HepG2 (cell line): ENCODE results near the gene TRIM27. TPM values are rescaled to one million over a fixed set of nuclear protein-coding genes. Genes with fewer than 3 reads are reported as not detected.
A peak's percentile ranks its signal among the peaks of the same experiment; 100 is the strongest.

ENCODE experiments used
- AHDC1 ChIP-seq: sonication (generic); formaldehyde crosslinking; IDR thresholded peaks from 2 replicates; pipeline ENCODE4 v1.5.1; 2020; ENCODE audit warnings: mild to moderate bottlenecking, missing genetic modification reagents, borderline replicate concordance
- CAMTA2 ChIP-seq: sonication (generic); formaldehyde crosslinking; IDR thresholded peaks from 2 replicates; pipeline ENCODE4 v1.4.0; 2020; ENCODE audit warnings: mild to moderate bottlenecking, missing genetic modification reagents, borderline replicate concordance
- CBX2 ChIP-seq, 2 experiments: fragments of 200-600 bp in 1 of 2; sonication (generic); formaldehyde crosslinking in 1 of 2; IDR thresholded peaks; 2 replicates each; pipeline versions ENCODE4 v1.7.0 to v1.8.1; 2018 to 2022; ENCODE audit warnings: low read depth in 2 of 2, low read length in 1 of 2, mild to moderate bottlenecking in 1 of 2, missing genetic modification reagents in 1 of 2
- ELF3 ChIP-seq: IDR thresholded peaks from 2 replicates; pipeline ENCODE4 v1.6.1; 2016; ENCODE audit warnings: missing genetic modification reagents, missing compliant biosample characterization
- FOXA3 ChIP-seq: IDR thresholded peaks from 2 replicates; pipeline ENCODE4 v1.6.1; 2016; ENCODE audit warnings: missing genetic modification reagents, missing compliant biosample characterization
- HMG20A ChIP-seq: IDR thresholded peaks from 2 replicates; pipeline ENCODE4 v1.6.1; 2016; ENCODE audit warnings: borderline replicate concordance
- ISL2 ChIP-seq: sonication (generic); formaldehyde crosslinking; IDR thresholded peaks from 2 replicates; pipeline ENCODE4 v1.5.0; 2020; ENCODE audit warnings: missing genetic modification reagents
- KLF11 ChIP-seq: IDR thresholded peaks from 2 replicates; pipeline ENCODE4 v1.6.1; 2016; ENCODE audit warnings: missing compliant biosample characterization
- KLF16 ChIP-seq, 2 experiments: sonication (generic) in 1 of 2; formaldehyde crosslinking in 1 of 2; IDR thresholded peaks; 2 replicates each; pipeline versions ENCODE4 v1.6.1 to v1.8.0; 2016 to 2023; ENCODE audit warnings: missing genetic modification reagents in 2 of 2, missing compliant biosample characterization in 1 of 2
- MAF1 ChIP-seq: sonication (generic); formaldehyde crosslinking; IDR thresholded peaks from 2 replicates; pipeline ENCODE4 v1.5.0; 2020; ENCODE audit warnings: missing genetic modification reagents, borderline replicate concordance
- MIER2 ChIP-seq: IDR thresholded peaks from 2 replicates; pipeline ENCODE4 v1.6.1; 2016; ENCODE audit warnings: missing biosample characterization, missing genetic modification reagents
- MIXL1 ChIP-seq: IDR thresholded peaks from 2 replicates; pipeline ENCODE4 v1.6.1; 2016
- NFKBIZ ChIP-seq: IDR thresholded peaks from 2 replicates; pipeline ENCODE4 v1.6.1; 2018; ENCODE audit warnings: missing genetic modification reagents, missing compliant biosample characterization
- PHF5A ChIP-seq: IDR thresholded peaks from one replicate; pipeline ENCODE4 v1.6.1; 2018; ENCODE audit warnings: low read depth, missing genetic modification reagents; ENCODE audit not compliant: unreplicated experiment
- REL ChIP-seq: sonication (generic); formaldehyde crosslinking; conservative IDR thresholded peaks from 2 replicates; pipeline ENCODE4 v1.8.0; 2022; ENCODE audit warnings: mild to moderate bottlenecking, missing genetic modification reagents, moderate library complexity
- SAP130 ChIP-seq: IDR thresholded peaks from 2 replicates; pipeline ENCODE4 v1.6.1; 2016; ENCODE audit warnings: low read depth
- TARDBP ChIP-seq: sonication (generic); formaldehyde crosslinking; IDR thresholded peaks from 2 replicates; pipeline ENCODE4 v1.8.0; 2022; ENCODE audit warnings: mild to moderate bottlenecking, missing genetic modification reagents
- TSC22D2 ChIP-seq: sonication (generic); formaldehyde crosslinking; IDR thresholded peaks from 2 replicates; pipeline ENCODE4 v1.5.1; 2020; ENCODE audit warnings: missing genetic modification reagents, mild to moderate bottlenecking, borderline replicate concordance
- ZBTB14 ChIP-seq: sonication (generic); formaldehyde crosslinking; IDR thresholded peaks from 2 replicates; pipeline ENCODE4 v1.4.0; 2020; ENCODE audit warnings: missing genetic modification reagents
- ZMYM4 ChIP-seq: sonication (generic); formaldehyde crosslinking; IDR thresholded peaks from 2 replicates; pipeline ENCODE4 v1.8.1; 2023; ENCODE audit warnings: mild to moderate bottlenecking, missing genetic modification reagents
- ZNF101 ChIP-seq: sonication (generic); formaldehyde crosslinking; IDR thresholded peaks from 2 replicates; pipeline ENCODE4 v1.4.0; 2020; ENCODE audit warnings: mild to moderate bottlenecking, low read depth, missing genetic modification reagents, borderline replicate concordance
- ZNF512B ChIP-seq: sonication (generic); formaldehyde crosslinking; IDR thresholded peaks from 2 replicates; pipeline ENCODE4 v1.5.1; 2020; ENCODE audit warnings: missing genetic modification reagents, mild to moderate bottlenecking, borderline replicate concordance
- polyA plus RNA-seq, 8 experiments: library from polyadenylated mRNA; depleted of rRNA in 3 of 8; stranded (reverse) in 7 of 8; unstranded in 1 of 8; fragments of >200 nt; fragmentation: Illumina TruSeq in 4 of 8; extraction: Trizol in 4 of 8; gene quantifications; 2 replicates each; pipeline versions ENCODE4 v1.2.1 to v1.2.3, GENCODE V29; 2011 to 2016; ENCODE audit warnings: low read depth in 4 of 8, missing spikeins in 1 of 8, mixed read lengths in 1 of 8; ENCODE audit not compliant: insufficient read depth in 1 of 8
- total RNA-seq, 5 experiments: library from RNA; depleted of rRNA; stranded (reverse); fragments of >200 nt; fragmentation: Illumina TruSeq; extraction: Trizol; gene quantifications; 2 replicates each; pipeline ENCODE4 v1.2.3, GENCODE V29; 2016; ENCODE audit warnings: low read depth in 1 of 5

The TRIM27 gene
- total and polyA plus RNA-seq, 2 of the 13 experiments (the other 11 are each of a cell fraction or from before 2014, with no cell fraction given), result 88.6 to 112 TPM

GRCh38 chr6:28944412-28944865, 20.7 kb upstream of the TRIM27 start (continued):
- 0 out of 2 replicates have a peak, but pooled peaks have one; percentile 87 for TF ChIP-seq ZNF512B (CRISPR knock-in tag)
- TF ChIP-seq CBX2 (IDR thresholded peaks at IDR 0.05; ENCODE audit: low read depth, low read length), result no peak
- no peak for TF ChIP-seq CBX2 (CRISPR knock-in tag; IDR thresholded peaks at IDR 0.05; ENCODE audit: low read depth)
- TF ChIP-seq MIER2 (CRISPR knock-in tag), result peak; percentile 58; the same call in 1 of the 2 replicates
- peak in 1 of 2 experiments; percentile 92; a peak in 2 of 4 replicates for TF ChIP-seq KLF16 (CRISPR knock-in tag; IDR thresholded peaks at IDR 0.05)
- TF ChIP-seq ZBTB14 (CRISPR knock-in tag), result no peak
- peak; percentile 87; the same call in 1 of the 2 replicates for TF ChIP-seq TSC22D2 (CRISPR knock-in tag)
- TF ChIP-seq ELF3 (CRISPR knock-in tag), result peak; percentile 80
- TF ChIP-seq MIXL1 (CRISPR knock-in tag), result peak; percentile 97
- 0 out of 2 replicates have a peak, but pooled peaks have one; percentile 44 for TF ChIP-seq AHDC1 (CRISPR knock-in tag)
- peak; percentile 28; the same call in 1 of the 2 replicates for TF ChIP-seq HMG20A
- peak; percentile 80 for TF ChIP-seq PHF5A
- TF ChIP-seq TARDBP (CRISPR knock-in tag), result peak; percentile 58; the same call in 1 of the 2 replicates
- TF ChIP-seq REL (CRISPR knock-in tag), result no peak
- 0 out of 2 replicates have a peak, but pooled peaks have one; percentile 10 for TF ChIP-seq ZNF101
- TF ChIP-seq NFKBIZ (CRISPR knock-in tag), result 0 out of 2 replicates have a peak, but pooled peaks have one; percentile 85
- TF ChIP-seq SAP130 (CRISPR knock-in tag), result peak; percentile 63
- peak; percentile 37; the same call in 1 of the 2 replicates for TF ChIP-seq ISL2 (CRISPR knock-in tag)
- TF ChIP-seq FOXA3 (CRISPR knock-in tag), result peak; percentile 77
- TF ChIP-seq ZMYM4 (CRISPR knock-in tag), result peak; percentile 63
- TF ChIP-seq CAMTA2 (CRISPR knock-in tag), result no peak
- 0 out of 2 replicates have a peak, but pooled peaks have one; percentile 53 for TF ChIP-seq KLF11
- TF ChIP-seq MAF1, result peak; percentile 99
